ENCODE data around the gene SPEM3.
"Not testable (repeated sequence)": the region's sequence is repeated elsewhere in the genome, so short reads cannot be mapped to it uniquely, and the experiment has no call there.

SPEM3 gene

DNA sequence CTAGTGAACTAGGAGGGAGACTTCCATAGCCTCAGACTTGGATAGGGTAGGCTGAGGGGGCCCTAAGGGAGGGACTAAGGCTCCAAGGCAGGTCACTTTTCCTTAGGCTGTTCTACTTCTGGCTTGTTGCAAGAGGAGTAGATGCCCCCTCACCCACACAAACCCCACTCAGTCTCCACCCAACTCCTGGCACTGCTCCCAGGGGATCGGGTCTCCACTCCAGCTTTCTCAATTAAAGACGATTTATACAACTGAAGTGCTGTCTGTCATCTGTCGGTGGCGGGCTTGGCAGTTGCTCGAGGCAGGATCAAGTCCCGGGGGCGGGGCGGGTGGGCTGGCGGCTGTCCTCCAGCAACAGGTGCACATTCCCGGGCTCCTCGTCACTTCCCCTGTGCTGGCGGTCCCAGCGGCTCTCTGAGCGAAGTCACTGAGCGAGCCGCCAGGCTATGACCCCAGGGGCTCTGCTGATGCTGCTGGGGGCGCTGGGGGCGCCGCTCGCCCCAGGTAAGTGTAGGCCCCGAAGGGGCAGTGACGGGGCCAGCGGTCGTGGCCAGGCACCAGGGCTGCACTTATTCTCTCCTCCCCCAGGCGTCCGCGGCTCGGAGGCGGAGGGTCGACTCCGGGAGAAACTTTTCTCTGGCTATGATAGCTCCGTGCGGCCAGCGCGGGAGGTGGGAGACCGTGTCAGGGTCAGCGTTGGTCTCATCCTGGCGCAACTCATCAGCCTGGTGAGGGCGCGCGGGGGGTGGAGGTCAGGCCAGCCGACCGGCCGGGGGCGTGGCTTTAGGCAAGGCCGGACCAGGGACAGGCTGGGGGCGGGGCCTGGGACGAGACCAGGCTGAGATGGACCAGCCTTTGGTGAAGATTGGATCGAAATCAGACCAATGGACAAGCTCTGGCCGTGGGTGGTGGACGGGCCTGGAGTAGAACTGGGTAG is 16.3 kb downstream of the SPEM3 start, which contains the start of gene CHRNB1:
Gene CHRNB1, plus strand, starts transcription at position 380 of the 937 bp plus-strand sequence. Its CDS starts 67 bp downstream, at position 447.
- DNase-seq: no peak

- no peak for DNase-seq
Observed at GRCh38 chr17:7445619-7445968, 16.9 kb downstream of the SPEM3 start.

DNA sequence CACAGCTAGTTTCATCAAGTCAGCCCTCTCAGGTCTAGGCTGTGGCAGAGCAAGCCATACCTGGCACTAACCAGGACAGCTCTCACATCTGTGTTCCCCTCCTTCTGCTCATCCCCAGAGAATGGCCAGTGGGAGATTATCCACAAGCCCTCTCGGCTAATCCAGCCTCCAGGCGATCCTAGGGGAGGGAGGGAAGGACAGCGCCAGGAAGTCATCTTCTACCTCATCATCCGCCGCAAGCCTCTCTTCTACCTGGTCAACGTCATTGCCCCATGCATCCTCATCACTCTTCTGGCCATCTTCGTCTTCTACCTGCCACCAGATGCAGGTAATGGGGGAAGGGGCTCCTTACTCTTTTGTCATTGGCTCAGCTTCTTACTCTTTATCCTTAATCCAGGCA is 19.8 kb downstream of the SPEM3 start:
- no peak for DNase-seq

GRCh38 chr17:7459961-7460545 is 31.4 kb downstream of the SPEM3 start:
- DNase-seq: no peak

GRCh38 chr17:7460850-7461660 is 32.4 kb downstream of the SPEM3 start:
- no peak for DNase-seq

DNA sequence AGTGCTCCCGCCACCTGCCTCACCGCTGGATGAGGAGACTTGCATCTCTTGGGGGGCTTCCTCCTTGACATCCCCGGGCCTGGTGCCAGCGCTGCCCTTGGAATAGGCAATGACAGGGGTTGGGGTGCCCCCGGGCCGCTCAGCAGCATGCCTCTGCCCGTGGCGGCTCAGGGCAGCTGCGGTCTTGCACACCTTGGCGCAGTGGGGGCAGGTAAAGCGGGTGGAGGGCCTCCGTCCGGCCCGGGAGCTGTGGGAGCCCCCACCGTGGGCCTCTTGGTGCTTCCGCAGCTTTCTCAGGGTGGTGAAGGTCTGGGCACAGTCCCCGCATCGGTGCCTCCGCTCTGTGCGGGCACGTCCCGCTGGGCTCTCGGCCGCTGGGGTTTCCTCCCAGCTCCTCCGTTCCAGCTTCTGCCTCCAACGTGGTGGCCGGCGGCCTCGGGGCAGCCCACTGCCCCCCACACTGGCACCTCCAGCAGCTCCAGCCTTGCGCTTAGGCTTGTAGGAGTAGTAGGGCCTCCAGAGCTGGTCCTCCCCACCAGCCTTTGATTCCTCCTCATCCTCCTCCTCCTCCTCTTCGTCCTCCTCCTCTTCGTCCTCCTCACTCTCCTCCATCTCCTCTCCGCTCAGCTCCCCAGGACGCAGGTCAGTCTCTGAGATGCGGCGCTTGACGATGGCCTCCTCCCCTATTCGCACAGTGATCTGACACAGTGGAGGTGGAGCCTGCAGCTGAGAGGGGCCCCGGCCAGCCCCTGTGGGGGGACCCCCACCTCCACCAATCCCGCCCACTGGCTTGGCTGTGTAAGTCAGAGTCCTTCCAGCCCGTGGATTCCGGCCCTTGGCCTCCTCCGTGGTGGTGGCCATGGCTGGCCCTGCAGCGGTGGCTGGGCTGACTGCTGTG is 34.1 kb downstream of the SPEM3 start:
- no peak for DNase-seq

DNA sequence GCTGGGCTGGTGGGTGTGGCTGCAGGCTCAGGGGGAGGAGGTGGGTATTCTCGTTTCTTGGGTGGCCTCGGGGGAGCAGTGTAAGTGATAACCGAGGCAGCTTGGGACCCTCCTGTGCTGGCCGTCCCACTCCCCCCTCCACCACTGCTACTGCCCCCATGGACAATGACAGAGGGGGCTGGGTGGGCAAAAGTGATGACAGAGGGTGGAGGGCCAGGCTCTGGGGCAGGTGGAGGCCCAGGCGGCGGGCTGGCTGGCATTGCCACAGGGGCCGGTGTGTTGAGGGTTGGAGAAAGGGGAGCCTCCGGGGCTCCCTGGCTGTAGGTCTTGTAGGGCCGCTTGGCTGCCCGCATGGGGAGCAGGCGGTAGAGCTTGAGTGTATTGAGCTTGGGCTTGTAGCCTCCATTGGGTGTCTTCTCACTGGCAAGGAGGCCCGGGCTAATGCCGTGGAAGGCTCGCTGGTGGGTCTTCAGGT is 34.8 kb downstream of the SPEM3 start:
- DNase-seq: no peak

- DNase-seq: no peak
Observed at GRCh38 chr17:7464081-7464480, 35.4 kb downstream of the SPEM3 start.

DNA sequence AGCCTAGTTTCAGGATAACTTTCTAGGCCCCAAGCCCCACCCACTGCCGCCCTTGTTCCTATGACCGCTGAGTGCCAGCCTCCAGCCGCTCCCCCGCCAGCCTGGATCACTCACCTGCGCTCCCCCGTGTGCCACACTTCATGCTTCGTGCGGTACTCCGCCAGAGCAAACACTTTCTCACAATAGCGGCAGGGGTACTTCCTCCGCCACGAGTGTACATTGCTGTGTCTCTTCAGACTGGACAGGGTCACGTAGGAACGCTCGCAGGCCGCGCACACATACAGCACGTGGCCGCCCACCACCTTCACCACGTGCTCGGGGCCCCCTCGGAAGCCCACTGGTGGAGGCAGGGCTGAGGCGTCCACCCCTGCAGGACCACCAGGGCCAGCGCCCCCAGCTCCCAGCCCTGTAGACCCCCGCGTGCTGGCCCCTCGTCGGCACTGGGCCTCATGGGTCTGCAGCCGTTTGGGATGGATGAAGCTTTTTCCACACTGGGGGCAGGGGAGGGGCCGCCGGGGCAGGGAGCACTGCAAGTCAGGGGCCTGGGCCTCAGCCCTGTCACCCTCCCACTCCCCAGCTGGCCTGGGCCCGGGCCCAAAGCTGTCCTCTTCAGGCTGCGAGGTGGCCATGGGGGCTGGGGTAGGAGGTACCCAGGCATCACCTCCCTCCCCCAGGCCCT is 37.1 kb downstream of the SPEM3 start:
- no peak for DNase-seq

GRCh38 chr17:7466318-7466638 is 37.6 kb downstream of the SPEM3 start:
- no peak for DNase-seq

DNA sequence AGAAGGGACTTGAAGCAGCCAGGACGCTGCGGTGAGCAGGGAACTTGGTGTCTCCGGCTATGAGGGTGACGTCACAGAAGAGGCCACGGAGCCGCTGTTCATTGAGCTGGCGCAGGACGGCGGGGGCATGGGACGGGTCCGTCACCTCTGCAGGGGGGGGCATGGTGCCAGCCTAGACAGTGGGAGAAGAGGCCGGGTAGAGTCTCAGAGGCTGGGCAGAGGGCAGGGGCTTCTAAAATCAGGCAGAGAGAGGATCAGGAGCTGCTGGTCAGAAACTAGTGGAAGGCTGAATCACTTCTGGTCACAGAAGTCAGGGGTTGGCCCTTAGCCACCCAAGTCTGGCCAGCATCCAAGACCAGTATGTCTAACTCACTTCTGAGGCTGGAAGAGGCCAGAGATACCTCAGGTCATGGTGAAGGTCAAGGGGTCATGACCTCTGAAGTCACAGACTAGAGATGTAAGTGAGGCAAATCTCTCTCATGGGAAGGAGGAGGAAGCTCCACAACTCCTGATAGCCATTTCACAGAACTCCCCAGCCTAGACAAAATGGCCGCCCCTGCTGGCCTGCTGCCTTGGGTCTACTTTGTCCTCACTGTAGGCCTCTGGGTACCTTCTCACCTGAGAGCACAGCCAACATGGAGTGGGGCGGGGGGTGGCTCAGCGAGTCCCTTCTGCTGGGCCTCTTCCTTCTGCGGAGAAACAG is 38.1 kb downstream of the SPEM3 start:
- DNase-seq: no peak

DNA sequence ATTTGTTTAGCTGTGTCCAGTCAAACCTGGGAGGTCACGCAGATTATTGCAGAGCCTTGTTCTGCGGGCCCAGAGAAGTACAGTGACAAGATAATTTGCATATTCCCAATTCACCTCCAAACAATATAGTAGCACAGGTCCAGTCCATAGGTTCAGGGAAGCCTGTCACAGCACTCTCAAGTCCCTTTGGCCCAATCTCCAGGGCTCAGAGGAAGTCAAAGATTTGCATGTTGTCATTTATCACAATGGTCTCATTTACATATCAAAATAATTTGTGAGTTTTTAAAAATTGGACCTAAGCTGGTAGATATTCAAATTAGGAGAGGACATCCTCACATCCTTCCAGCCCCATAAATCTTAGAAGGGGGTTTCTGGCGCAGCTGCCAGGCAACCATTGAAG is 38.8 kb downstream of the SPEM3 start:
- DNase-seq: no peak

- DNase-seq: no peak
Observed at GRCh38 chr17:7468290-7468689, 39.6 kb downstream of the SPEM3 start.

- no peak for DNase-seq
Observed at GRCh38 chr17:7468804-7469389, 40.2 kb downstream of the SPEM3 start.

DNA sequence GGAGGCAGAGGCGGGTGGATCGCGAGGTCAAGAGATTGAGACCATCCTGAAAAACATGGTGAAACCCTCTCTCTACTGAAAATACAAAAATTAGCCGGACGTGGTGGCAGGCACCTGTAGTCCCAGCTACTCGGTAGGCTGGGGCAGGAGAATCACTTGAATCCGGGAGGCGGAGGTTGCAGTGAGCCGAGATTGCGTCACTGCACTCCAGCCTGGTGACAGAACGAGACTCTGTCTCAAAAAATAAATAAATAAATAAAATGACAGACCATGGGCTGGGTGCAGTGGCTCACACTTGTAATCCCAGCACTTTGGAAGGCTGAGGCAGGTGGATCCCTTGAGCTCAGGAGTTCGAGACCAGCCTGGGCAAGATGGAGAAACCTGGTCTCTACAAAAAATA is 41.2 kb downstream of the SPEM3 start:
- DNase-seq: not testable (repeated sequence)

DNA sequence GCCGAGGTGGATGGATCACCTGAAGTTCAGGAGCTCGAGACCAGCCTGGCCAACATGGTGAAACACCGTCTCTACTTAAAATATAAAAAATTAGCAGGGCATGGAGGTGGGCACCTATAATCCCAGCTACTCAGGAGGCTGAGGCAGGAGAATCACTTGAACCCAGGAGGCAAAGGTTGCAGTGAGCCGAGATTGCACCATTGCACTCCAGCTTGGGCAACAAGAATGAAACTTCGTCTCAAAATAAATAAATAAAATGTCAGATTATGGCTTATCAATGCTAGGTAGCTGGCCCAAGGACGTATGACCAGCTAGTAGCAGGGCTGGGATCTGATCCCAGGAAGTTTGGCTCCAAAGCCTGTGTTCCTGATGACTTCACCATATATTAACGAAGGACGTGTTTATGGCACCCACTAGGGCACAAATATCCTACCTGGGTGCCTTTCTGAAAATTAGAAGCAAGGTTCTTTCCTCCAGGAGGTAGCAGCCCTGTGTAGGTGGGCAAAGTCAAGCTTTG is 41.9 kb downstream of the SPEM3 start:
- DNase-seq: not testable (repeated sequence)

- DNase-seq: no peak
Observed at GRCh38 chr17:7471729-7472128, 43.1 kb downstream of the SPEM3 start.

DNA sequence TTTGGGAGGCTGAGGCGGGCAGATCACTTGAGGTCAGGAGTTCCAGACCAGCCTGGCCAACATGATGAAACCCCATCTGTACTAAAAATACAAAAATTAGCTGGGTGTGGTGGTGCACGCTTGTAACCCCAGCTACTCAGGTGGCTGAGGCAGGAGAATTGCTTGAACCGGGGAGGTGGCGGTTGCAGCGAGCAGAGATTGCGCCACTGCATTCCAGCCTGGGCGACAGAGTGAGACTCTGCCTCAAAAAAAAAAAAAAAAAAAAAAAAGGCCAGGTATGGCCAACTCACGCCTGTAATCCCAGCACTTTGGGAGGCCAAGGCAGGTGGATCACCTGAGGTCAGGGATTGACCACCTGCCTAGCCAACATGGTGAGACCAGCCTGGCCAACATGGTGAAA is 46.1 kb downstream of the SPEM3 start:
- DNase-seq: not testable (repeated sequence)

- no peak for DNase-seq
Observed at GRCh38 chr17:7475764-7476422, 47.2 kb downstream of the SPEM3 start.

GRCh38 chr17:7476494-7476893 is 47.8 kb downstream of the SPEM3 start:
- no peak for DNase-seq

Measured in SIG-M5 (cell line).